Effector CD8-positive, alpha-beta T cell (primary cell): ENCODE measurements around the gene GMEB2.
"Not testable (repeated sequence)": the region's sequence is repeated elsewhere in the genome, so short reads cannot be mapped to it uniquely, and the experiment has no call there.

Experiments used
- DNase-seq: peaks from one replicate; lab custom pipeline; 2025; lab: John Stamatoyannopoulos, UW

GMEB2 gene

GRCh38 chr20:63572071-63572787 lies 54.7 kb downstream of the GMEB2 start:
- DNase-seq = no peak

GRCh38 chr20:63571087-63571478 lies 55.8 kb downstream of the GMEB2 start:
- not testable (repeated sequence) for DNase-seq

- no peak for DNase-seq
Observed at GRCh38 chr20:63570281-63571086, 56.4 kb downstream of the GMEB2 start.

GRCh38 chr20:63568986-63569949 lies 57.6 kb downstream of the GMEB2 start:
- DNase-seq = no peak

GRCh38 chr20:63568170-63568981 lies 58.5 kb downstream of the GMEB2 start:
- no peak for DNase-seq

GRCh38 chr20:63567386-63568169 lies 59.3 kb downstream of the GMEB2 start:
- DNase-seq = no peak

GRCh38 chr20:63567136-63567385 lies 59.8 kb downstream of the GMEB2 start:
- DNase-seq = no peak

GRCh38 chr20:63566395-63567135 lies 60.3 kb downstream of the GMEB2 start:
- DNase-seq = no peak

- DNase-seq = no peak
Observed at GRCh38 chr20:63565699-63566335, 61.1 kb downstream of the GMEB2 start.

- no peak for DNase-seq
Observed at GRCh38 chr20:63565021-63565698, 61.7 kb downstream of the GMEB2 start.

- no peak for DNase-seq
Observed at GRCh38 chr20:63564036-63564810, 62.7 kb downstream of the GMEB2 start.

GRCh38 chr20:63563225-63563935 lies 63.5 kb downstream of the GMEB2 start:
- DNase-seq = no peak

- DNase-seq = no peak
Observed at GRCh38 chr20:63562461-63563224, 64.3 kb downstream of the GMEB2 start.

- no peak for DNase-seq
Observed at GRCh38 chr20:63561624-63562396, 65.1 kb downstream of the GMEB2 start.

- no peak for DNase-seq
Observed at GRCh38 chr20:63560856-63561609, 65.9 kb downstream of the GMEB2 start.
